Spleen (tissue), 11 donors: ENCODE measurements around the gene TCEAL9. TPM values are rescaled to one million over a fixed set of nuclear protein-coding genes. Genes with fewer than 3 reads are reported as not detected.

ENCODE experiments used
- DNase-seq: peaks from one replicate; pipeline ENCODE4 v3.0.0-alpha.2; 2020
- H3K27ac ChIP-seq, 8 donors: fragments of 200-600 bp; sonication (generic) in 7 of 8; 1 replicate in 4 of 8; 2 replicates in 4 of 8; pipeline versions ENCODE4 v1.5.0 to v1.8.0; 2016 to 2021; ENCODE audit warnings: inconsistent platforms in 4 of 8, mild to moderate bottlenecking in 4 of 8, moderate library complexity in 1 of 8
- H3K27me3 ChIP-seq, 7 donors: fragments of 200-600 bp; sonication (generic) in 6 of 7; replicated peaks in 1 of 7; 1 replicate in 4 of 7; 2 replicates in 3 of 7; pipeline versions ENCODE4 v1.5.0 to v1.8.0; 2016 to 2021; ENCODE audit warnings: inconsistent platforms in 3 of 7, mild to moderate bottlenecking in 1 of 7
- H3K36me3 ChIP-seq, 6 donors: fragments of 200-600 bp; sonication (generic) in 5 of 6; 1 replicate in 4 of 6; 2 replicates in 2 of 6; pipeline versions ENCODE4 v1.5.0 to v1.8.0; 2016 to 2021; ENCODE audit warnings: inconsistent platforms in 2 of 6
- H3K4me1 ChIP-seq, 6 donors: fragments of 200-600 bp; sonication (generic) in 5 of 6; 1 replicate in 3 of 6; 2 replicates in 3 of 6; pipeline versions ENCODE4 v1.5.0 to v1.8.0; 2016 to 2021; ENCODE audit warnings: inconsistent platforms in 3 of 6
- H3K4me3 ChIP-seq, 8 donors: fragments of 200-600 bp; sonication (generic) in 7 of 8; 1 replicate in 4 of 8; 2 replicates in 4 of 8; pipeline versions ENCODE4 v1.5.0 to v1.8.0; 2016 to 2021; ENCODE audit warnings: inconsistent platforms in 4 of 8, mild to moderate bottlenecking in 4 of 8, moderate library complexity in 2 of 8
- H3K9me3 ChIP-seq, 8 donors: fragments of 200-600 bp; sonication (generic) in 7 of 8; 1 replicate in 4 of 8; 2 replicates in 4 of 8; pipeline versions ENCODE4 v1.5.0 to v1.8.0; 2016 to 2021; ENCODE audit warnings: inconsistent platforms in 4 of 8
- CTCF ChIP-seq, 11 experiments: fragments of 200-600 bp in 7 of 11; fragments of 450-650 bp in 4 of 11; sonication (generic) in 4 of 11; IDR thresholded peaks in 8 of 11; conservative IDR thresholded peaks in 3 of 11; 1 replicate in 7 of 11; 2 replicates in 4 of 11; pipeline versions ENCODE4 v1.4.0 to v1.8.0; 2016 to 2021; ENCODE audit warnings: antibody characterized with exemption in 11 of 11, inconsistent platforms in 4 of 11, mild to moderate bottlenecking in 1 of 11
- POLR2A ChIP-seq, 3 donors: fragments of 450-650 bp; IDR thresholded peaks; one replicate each; pipeline ENCODE4 v1.5.1; 2017; ENCODE audit warnings: antibody characterized with exemption in 3 of 3, mild to moderate bottlenecking in 1 of 3
- POLR2AphosphoS5 ChIP-seq, 3 donors: sonication (generic); formaldehyde crosslinking; IDR thresholded peaks; one replicate each; pipeline ENCODE4 v1.5.1; 2017; ENCODE audit warnings: antibody characterized with exemption in 3 of 3
- WGBS, 5 donors: extraction: QIAGEN DNeasy Blood & Tissue Kit in 3 of 5; methylation state at CpG; one replicate each; pipeline versions ENCODE4 v1.1.5 to v1.1.7; 2013 to 2018; 5-methylcytosine and 5-hydroxymethylcytosine counted together
- intact Hi-C: fragments of 100-400 bp; cut with DNase I; formaldehyde crosslinking; loops from one replicate; pipeline ENCODE4 v1.15.0; 2023; ENCODE audit warnings: low total_unique reads
- polyA plus RNA-seq, 3 donors: library from polyadenylated mRNA; stranded (reverse); fragments of 200-250 nt; gene quantifications; one replicate each; pipeline ENCODE4 v1.2.1, GENCODE V29; 2013
- total RNA-seq, 7 donors: library from RNA; depleted of rRNA in 3 of 7; stranded (reverse); fragments of >200 nt in 3 of 7; fragmentation: NEBNext Ultra II Directional in 4 of 7; extraction: Animal tissue kit (Norgen Biotek cat#: 25700) in 4 of 7; gene quantifications; one replicate each; pipeline versions ENCODE4 v1.1.0 to v1.2.1, GENCODE V29; 2016 to 2021
- donor health status: healthy with polysubstance abuse.
- donor health status: DM: no; HTN: no; CAD: no; lungs with moderate emphysema.
- donor health status: DM: no; HTN: no; CAD: no.
- donor health status: Bipolar disorder and iron deficiency.
- donor health status: healthy.
- donor health status: DM: no; HTN: no; CAD: no.
- donor health status: DM: yes; HTN: yes; CAD: no.

TCEAL9 gene
- total and polyA plus RNA-seq, 10 donors, result 27.4 to 72.0 (median 43.5) TPM

DNA sequence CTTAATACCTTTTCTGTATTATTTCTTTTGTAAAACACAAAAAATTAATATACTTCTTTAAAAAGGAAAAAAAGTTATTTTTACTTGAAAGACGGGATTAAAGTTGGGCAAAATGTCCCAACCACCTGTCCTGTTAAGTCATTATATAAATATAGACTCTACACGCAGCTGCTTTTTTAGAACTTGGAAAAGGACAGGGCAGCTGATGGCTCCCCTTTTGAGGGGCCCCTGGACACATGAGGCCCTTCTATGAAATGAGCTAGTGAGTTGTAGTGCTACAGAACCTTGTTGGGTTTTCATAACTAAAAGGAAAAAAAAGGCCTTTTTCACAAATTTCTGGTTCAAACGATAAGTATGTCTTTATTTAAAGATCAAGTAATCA, 44.9 kb upstream of the TCEAL9 start:
- no peaks in the 10 kb centered on the region for H3K36me3 ChIP-seq
- no peaks in the 10 kb centered on the region for H3K9me3 ChIP-seq
- TF ChIP-seq CTCF (IDR thresholded peaks at IDR 0.05 in 8 of 11, conservative IDR thresholded peaks at IDR 0.05 in 3 of 11) (no peak), POLR2AphosphoS5 (IDR thresholded peaks at IDR 0.05) (no peak), POLR2A (IDR thresholded peaks at IDR 0.05) (no peak)
- 73 to 91% (median 85%) methylated on average over 3 of the region's 3 CpGs for WGBS, 5 donors
- peak overlapping the region in 2 of 8 donors; percentile 58 to 78 for H3K4me3 ChIP-seq
- intact Hi-C loops, result no loop called here
- H3K27me3 ChIP-seq, result peaks cover 0 to 14% (median 3%) of the 10 kb centered on the region in 7 donors
- no peak overlapping the region for H3K27ac ChIP-seq
- DNase-seq, result no peak
- no peaks in the 10 kb centered on the region for H3K4me1 ChIP-seq

DNA sequence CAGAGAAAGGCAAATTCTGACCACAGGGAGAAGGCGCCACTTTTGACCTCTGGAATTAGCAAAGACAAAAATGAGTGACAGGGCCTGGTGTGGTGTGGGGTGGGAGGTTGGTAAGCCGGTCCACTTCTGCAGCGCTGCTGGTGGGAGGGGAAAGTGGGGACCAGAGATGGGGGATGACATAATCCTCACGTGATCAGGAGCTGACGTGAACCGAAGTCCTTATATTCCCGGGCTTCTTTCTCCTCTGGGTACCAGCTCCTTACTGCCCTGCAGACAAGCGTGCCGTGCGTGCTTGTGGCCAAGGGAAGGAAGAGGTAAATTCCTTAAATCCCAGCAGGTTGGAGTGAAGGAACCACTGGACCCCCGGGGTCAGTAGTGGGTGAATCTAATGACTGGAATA, 26.3 kb upstream of the TCEAL9 start, which contains the start of gene TCEAL7:
Gene TCEAL7, plus strand, starts transcription at position 249 of the 400 bp plus-strand sequence. CDS start 1,165 bp downstream, outside the sequence.
- H3K9me3 ChIP-seq, result no peaks in the 10 kb centered on the region
- no peaks in the 10 kb centered on the region for H3K36me3 ChIP-seq
- WGBS, 5 donors, result 45 to 65% (median 51%) methylated on average over 8 to 11 of the region's 11 CpGs
- no peak for TF ChIP-seq POLR2A (IDR thresholded peaks at IDR 0.05)
- no peak for TF ChIP-seq CTCF (IDR thresholded peaks at IDR 0.05 in 8 of 11, conservative IDR thresholded peaks at IDR 0.05 in 3 of 11)
- no peak for TF ChIP-seq POLR2AphosphoS5 (IDR thresholded peaks at IDR 0.05)
- DNase-seq, result no peak
- H3K27ac ChIP-seq, result no peak within 1 kb of the TSS
- intact Hi-C loops, result no loop called here
- H3K4me3 ChIP-seq, result peak within 1 kb of the TSS in 4 of 8 donors; percentile 4 to 41 (median 16)
- no peaks in the 10 kb centered on the region for H3K4me1 ChIP-seq
- peaks cover 0 to 36% (median 0%) of the 10 kb centered on the region in 7 donors for H3K27me3 ChIP-seq

DNA sequence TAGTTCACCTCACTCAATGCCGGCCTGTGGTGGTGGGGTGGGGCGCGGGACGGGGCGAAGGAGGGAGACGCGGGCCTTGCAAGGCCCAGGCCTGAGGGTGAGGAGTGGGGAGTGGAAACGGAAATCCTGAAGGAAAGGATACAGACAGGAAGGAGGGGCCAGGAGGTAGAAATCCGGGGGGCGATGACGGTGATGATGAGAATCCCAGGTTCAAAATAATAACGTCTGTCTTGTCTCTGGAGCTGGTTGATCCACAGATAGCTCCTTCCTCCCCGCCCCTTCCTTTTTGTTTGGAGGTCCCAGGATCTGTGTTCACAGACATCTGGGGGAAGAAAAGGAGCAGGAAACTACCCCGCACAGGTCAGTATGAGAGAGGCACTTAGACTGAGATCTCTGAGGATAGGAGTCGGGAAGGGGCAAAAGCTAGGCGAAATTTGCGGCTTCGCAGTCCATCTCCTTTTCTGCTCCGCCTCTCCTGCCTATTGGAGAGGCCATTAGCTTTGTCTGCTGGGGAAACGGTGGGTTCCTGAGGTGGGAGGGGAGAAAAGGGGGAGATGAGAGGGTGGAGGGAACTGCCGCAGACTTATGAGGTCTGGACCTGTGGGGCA, 25.5 kb upstream of the TCEAL9 start:
- Histone ChIP-seq H3K36me3 (no peaks in the 10 kb centered on the region), H3K9me3 (no peaks in the 10 kb centered on the region), H3K27me3 (peaks cover 0 to 36% (median 0%) of the 10 kb centered on the region in 7 donors), H3K4me3 (peak overlapping the region in 3 of 8 donors; percentile 7 to 41 (median 24)), H3K4me1 (no peaks in the 10 kb centered on the region), H3K27ac (no peak overlapping the region)
- TF ChIP-seq CTCF (IDR thresholded peaks at IDR 0.05 in 8 of 11, conservative IDR thresholded peaks at IDR 0.05 in 3 of 11) (no peak), POLR2AphosphoS5 (IDR thresholded peaks at IDR 0.05) (no peak), POLR2A (IDR thresholded peaks at IDR 0.05) (no peak)
- intact Hi-C loops, result no loop called here
- DNase-seq, result no peak
- WGBS, 5 donors, result 28 to 40% (median 38%) methylated on average over 21 of the region's 21 CpGs

DNA sequence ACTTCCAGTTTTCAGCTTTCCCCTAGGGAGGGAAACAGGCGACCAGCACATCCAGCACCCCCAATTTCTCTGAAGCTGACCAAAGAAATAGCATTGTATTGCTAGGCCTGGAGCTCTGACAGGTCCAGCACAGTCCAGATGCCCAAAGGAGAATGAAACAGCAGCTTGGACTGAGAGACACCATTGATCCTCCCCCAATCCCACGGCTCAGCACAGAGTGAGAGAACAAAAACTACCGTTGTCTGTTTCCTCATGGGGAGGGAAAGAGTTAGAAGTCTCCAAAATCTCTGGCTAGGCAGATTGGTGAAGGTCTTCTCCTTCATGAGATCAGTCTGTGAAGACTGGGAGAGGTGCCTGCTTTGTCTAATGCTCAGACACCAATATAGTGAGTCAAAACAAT, 17.6 kb upstream of the TCEAL9 start:
- DNase-seq, result no peak

More for the DNA sequence above, 17.6 kb upstream of the TCEAL9 start:
- Histone ChIP-seq H3K27me3 (peaks cover 0 to 5% (median 0%) of the 10 kb centered on the region in 7 donors), H3K27ac (no peak overlapping the region), H3K9me3 (no peaks in the 10 kb centered on the region), H3K4me3 (no peak overlapping the region), H3K4me1 (no peaks in the 10 kb centered on the region), H3K36me3 (no peaks in the 10 kb centered on the region)
- intact Hi-C loops, result no loop called here
- TF ChIP-seq POLR2A (IDR thresholded peaks at IDR 0.05) (no peak), CTCF (IDR thresholded peaks at IDR 0.05 in 8 of 11, conservative IDR thresholded peaks at IDR 0.05 in 3 of 11) (no peak), POLR2AphosphoS5 (IDR thresholded peaks at IDR 0.05) (no peak)
- 54 to 95% (median 73%) methylated on average over 2 to 3 of the region's 3 CpGs for WGBS, 5 donors
